ENCODE measurements around the gene PPP2R2D. TPM values are rescaled to one million over a fixed set of nuclear protein-coding genes. Genes with fewer than 3 reads are reported as not detected.

The PPP2R2D gene
- total RNA-seq, 4 donors from 2014 or later = 23.9 to 48.6 (median 36.7) TPM

DNA sequence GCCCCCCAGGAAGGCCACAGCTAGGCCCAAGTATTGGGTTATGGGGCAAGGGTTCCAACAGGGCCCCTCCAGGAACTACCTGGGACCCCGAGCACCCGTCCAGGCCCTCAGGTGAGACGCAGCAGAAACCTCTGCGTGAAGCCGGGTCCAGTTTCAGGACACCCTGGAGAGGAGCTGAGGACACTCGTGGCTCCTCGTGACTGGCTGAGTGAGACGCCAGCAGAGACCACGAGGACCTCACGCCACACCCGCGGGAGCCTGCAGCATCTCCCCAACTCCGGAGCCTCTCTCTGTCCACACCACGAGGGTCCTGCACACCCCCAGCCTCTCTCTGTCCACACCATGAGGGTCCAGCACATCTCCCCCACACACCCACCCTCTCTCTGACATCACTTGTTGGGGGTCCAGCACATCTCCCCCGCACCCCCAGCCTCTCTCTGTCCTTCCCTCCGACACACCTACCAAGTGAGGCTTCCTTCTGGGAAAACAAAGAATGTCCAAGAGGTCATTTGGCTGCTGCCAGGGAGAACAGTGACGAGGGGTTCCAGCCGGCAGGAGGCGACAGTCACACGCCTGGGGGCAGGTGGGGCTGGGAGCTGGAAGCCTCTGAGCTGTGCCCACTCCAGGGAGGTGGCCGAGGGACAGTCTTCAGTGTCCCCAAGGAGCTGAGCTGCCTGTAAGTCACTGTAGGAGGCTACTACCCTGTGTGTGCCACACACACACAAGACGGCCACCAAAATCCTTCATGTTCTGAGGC is 46.1 kb upstream of the PPP2R2D start:
- intact Hi-C loops (cut with DNase I; ENCODE audit: low total_unique reads) = no loop called here
- no peak for TF ChIP-seq POLR2A (IDR thresholded peaks at IDR 0.05)
- TF ChIP-seq, protein P1, sequence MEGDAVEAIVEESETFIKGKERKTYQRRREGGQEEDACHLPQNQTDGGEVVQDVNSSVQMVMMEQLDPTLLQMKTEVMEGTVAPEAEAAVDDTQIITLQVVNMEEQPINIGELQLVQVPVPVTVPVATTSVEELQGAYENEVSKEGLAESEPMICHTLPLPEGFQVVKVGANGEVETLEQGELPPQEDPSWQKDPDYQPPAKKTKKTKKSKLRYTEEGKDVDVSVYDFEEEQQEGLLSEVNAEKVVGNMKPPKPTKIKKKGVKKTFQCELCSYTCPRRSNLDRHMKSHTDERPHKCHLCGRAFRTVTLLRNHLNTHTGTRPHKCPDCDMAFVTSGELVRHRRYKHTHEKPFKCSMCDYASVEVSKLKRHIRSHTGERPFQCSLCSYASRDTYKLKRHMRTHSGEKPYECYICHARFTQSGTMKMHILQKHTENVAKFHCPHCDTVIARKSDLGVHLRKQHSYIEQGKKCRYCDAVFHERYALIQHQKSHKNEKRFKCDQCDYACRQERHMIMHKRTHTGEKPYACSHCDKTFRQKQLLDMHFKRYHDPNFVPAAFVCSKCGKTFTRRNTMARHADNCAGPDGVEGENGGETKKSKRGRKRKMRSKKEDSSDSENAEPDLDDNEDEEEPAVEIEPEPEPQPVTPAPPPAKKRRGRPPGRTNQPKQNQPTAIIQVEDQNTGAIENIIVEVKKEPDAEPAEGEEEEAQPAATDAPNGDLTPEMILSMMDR (IDR thresholded peaks at IDR 0.05) = no peak
- peak in 1 of 2 donors; percentile 76 for DNase-seq (ENCODE audit: low spot score in 2 of 2)
- no peak overlapping the region for H3K4me3 ChIP-seq (ENCODE audit: low read depth, poor library complexity, severe bottlenecking)
- WGBS, 2 donors = 84% methylated on average over 22 of the region's 22 CpGs

DNA sequence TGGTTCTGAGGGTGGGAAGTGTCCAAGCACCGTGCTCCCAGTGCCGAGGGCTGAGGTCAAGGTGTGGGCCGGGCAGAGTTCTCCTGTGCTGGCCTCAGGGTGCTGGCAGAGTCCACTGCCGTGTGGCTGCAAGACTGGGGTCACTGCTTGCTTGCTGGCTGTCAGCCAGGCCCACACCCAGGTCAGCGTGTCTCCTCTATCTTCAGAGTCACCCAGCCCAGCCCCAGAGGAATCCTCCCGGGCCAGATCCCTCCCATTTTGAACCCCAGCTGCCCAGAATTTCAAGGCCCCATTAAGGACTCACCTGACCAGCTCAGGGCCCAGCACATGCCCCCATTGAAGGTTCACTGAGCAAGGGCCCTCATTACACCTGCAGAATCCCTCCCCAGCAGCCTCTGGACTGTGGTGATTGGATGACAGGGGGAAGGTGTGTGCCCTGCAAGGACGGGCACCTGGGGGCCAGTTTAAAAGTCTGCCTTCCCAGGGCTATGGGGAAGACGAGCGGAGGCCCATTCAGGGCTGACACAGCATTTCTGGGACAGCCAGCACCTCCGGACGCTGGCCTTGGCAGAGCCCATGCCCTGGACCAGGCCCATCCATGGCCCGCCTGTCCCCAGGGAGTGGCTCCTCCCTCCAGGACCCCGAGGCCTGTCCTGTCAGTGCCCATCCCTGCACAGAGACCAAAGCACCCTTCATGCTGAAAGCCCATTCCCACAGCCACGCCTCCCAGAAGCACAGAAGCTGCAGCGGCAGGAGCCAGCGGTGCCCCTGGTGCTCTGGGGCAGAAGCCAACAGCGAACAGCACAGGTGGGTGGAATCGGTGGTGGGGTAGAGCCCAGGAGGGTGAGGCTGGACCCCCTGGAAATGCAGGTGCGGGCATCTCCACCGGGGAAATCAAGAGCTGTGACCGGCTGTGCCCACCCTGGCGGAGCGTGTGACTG is 45.1 kb upstream of the PPP2R2D start:
- TF ChIP-seq POLR2A (IDR thresholded peaks at IDR 0.05) = no peak
- TF ChIP-seq, protein P1 (IDR thresholded peaks at IDR 0.05) = no peak
- intact Hi-C loops (cut with DNase I; ENCODE audit: low total_unique reads) = no loop called here
- DNase-seq (ENCODE audit: low spot score in 2 of 2) = peak in 1 of 2 donors; percentile 74
- no peak overlapping the region for H3K4me3 ChIP-seq (ENCODE audit: low read depth, poor library complexity, severe bottlenecking)
- 62 to 74% methylated on average over 17 to 20 of the region's 23 CpGs for WGBS, 2 donors

DNA sequence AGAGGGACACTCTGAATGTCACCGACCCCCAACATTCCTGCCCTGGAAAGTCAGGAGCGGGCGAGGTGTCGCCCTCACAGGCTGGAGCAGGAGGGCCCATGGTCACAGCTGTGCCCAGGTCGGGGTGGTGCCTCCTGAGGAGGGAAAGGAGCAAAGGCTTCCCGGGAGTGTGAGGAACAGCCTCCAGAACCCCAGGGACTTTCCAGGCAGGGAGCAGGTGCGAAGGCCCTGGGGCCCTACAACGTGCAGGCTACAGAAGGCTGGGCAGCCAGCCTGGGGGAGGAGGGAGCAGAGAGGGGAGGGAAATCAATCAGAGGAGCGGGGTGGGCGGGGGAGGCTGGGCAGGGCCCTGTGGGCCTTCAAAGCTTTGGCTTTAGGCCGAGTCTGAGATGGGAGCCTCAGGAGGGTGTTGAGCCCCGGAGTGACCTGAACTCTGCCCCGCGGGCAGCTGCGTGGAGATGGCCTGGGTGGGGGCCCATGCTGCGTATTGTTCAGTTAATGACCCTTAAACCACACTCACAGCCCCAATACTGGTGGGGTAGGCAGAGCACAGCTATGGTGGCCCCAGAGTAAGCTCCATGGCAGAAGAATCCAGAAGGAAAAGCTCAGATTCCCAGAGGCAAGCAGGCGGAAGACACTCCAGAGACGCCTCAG is 44.2 kb upstream of the PPP2R2D start:
- WGBS, 2 donors = 64 to 69% methylated on average over 18 of the region's 18 CpGs

DNA sequence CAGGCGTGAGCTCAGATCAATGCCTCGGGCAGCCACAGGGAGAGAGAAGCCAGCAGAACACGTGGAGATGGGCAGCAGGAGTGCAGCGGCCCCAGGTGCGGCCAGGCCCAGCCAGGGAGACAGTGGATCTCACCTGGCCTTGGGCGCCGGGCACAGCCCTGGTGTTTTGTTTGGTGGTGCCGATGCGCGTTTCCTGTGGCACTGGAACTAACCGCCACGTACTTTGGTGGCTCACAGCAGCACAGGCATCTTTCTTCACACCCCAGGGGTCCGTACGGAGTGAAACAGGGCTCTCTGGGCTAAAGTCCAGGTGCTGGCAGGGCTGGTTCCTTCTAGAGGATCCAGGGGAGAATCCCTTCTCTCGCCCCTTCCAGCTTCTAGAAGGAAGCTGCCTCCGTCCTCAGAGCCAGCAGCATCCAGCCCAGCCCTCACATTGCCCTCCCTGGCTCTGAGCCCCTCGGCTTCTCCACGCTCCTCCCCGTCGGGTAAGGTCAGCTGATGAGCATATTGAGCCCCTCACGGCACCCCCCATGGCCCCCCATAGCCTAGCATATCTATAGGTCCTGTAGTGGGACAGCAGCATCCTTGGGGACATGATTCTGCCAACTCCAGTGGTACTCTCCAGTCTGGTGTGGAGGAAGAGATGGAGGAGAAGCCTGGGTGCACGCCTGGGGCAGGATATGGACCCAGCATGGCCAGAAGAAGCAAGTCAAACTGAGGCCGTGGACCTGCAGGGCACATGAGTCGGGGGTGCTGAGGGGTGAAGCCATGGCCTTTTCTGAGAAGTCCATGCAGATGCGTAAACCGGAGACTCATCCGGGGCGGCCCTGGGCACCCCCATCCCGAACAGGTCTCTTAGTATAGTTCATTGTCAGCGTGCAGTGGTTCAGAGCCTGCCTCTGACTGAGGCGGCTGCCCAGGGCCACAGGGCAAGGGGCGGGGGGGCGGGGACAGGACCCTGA is 43.4 kb upstream of the PPP2R2D start:
- DNase-seq (ENCODE audit: low spot score in 2 of 2) = peak in 1 of 2 donors; percentile 78
- WGBS, 2 donors = 72 to 81% methylated on average over 26 to 32 of the region's 33 CpGs
- intact Hi-C loops (cut with DNase I; ENCODE audit: low total_unique reads) = no loop called here
- no peak overlapping the region for H3K4me3 ChIP-seq (ENCODE audit: low read depth, poor library complexity, severe bottlenecking)
- TF ChIP-seq, protein P1 (IDR thresholded peaks at IDR 0.05) = no peak
- no peak for TF ChIP-seq POLR2A (IDR thresholded peaks at IDR 0.05)

More for the DNA sequence above, 44.2 kb upstream of the PPP2R2D start:
- H3K4me3 ChIP-seq (ENCODE audit: low read depth, poor library complexity, severe bottlenecking) = no peak overlapping the region
- intact Hi-C loops (cut with DNase I; ENCODE audit: low total_unique reads) = no loop called here
- DNase-seq (ENCODE audit: low spot score in 2 of 2) = peak in 1 of 2 donors; percentile 80
- TF ChIP-seq POLR2A (IDR thresholded peaks at IDR 0.05) = no peak
- TF ChIP-seq, protein P1 (IDR thresholded peaks at IDR 0.05) = no peak

DNA sequence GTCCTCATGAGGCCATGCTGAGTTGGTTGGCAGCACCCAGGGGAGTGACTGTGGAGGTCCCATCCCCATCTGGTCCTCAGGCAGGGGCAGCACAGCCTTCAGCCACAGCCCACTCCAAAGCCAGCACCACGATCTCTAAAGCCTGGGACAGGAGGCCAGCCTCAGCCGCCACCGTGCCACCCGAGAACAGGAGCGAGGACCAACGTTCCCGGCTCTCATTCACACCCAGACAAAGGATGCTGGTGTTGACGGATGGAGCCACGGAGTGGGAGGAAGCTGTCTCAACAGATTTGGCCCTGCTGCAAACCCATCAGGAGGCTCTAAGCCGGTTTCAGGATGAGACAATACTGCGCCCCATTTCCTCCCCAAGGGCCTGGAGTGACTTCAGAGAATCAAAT is 42.7 kb upstream of the PPP2R2D start:
- WGBS, 2 donors = 52 to 66% methylated on average over 11 of the region's 11 CpGs
- no peak overlapping the region for H3K4me3 ChIP-seq (ENCODE audit: low read depth, poor library complexity, severe bottlenecking)
- no peak for TF ChIP-seq POLR2A (IDR thresholded peaks at IDR 0.05)
- TF ChIP-seq, protein P1 (IDR thresholded peaks at IDR 0.05) = no peak
- DNase-seq (ENCODE audit: low spot score in 2 of 2) = peak in 1 of 2 donors; percentile 76
- intact Hi-C loops (cut with DNase I; ENCODE audit: low total_unique reads) = no loop called here

Measured in lower leg skin (tissue), 4 donors.